ENCODE results near the gene KCNE3.

The KCNE3 gene

GRCh38 chr11:74490941-74491340 lies 23.6 kb upstream of the KCNE3 start:
- no peak for TF ChIP-seq TAF1 (IDR thresholded peaks at IDR 0.05; ENCODE audit: borderline replicate concordance, insufficient read depth, low read length)
- TF ChIP-seq REST (IDR thresholded peaks at IDR 0.05; ENCODE audit: insufficient read depth in 1 of 2, low read depth in 2 of 2, low read length in 2 of 2), result no peak
- TF ChIP-seq FOXP2 (optimal IDR thresholded peaks at IDR 0.05; ENCODE audit: borderline replicate concordance, extremely low read depth, extremely low read length, insufficient read depth), result no peak
- no peak for TF ChIP-seq SIN3A (IDR thresholded peaks at IDR 0.05; ENCODE audit: borderline replicate concordance, insufficient read depth, low read length)
- no peak for TF ChIP-seq POLR2AphosphoS5 (IDR thresholded peaks at IDR 0.05; ENCODE audit: low read depth, low read length)

- TF ChIP-seq POLR2AphosphoS5 (IDR thresholded peaks at IDR 0.05; ENCODE audit: low read depth, low read length) (no peak), TAF1 (IDR thresholded peaks at IDR 0.05; ENCODE audit: borderline replicate concordance, insufficient read depth, low read length) (no peak)
These were observed 20.5 kb upstream of the KCNE3 start for GRCh38 chr11:74487875-74488274.

- TF ChIP-seq REST (IDR thresholded peaks at IDR 0.05; ENCODE audit: insufficient read depth in 1 of 2, low read depth in 2 of 2, low read length in 2 of 2), result no peak
- no peak for TF ChIP-seq POLR2AphosphoS5 (IDR thresholded peaks at IDR 0.05; ENCODE audit: low read depth, low read length)
- TF ChIP-seq FOXP2 (optimal IDR thresholded peaks at IDR 0.05; ENCODE audit: borderline replicate concordance, extremely low read depth, extremely low read length, insufficient read depth), result no peak
- no peak for TF ChIP-seq TAF1 (IDR thresholded peaks at IDR 0.05; ENCODE audit: borderline replicate concordance, insufficient read depth, low read length)
- TF ChIP-seq SIN3A (IDR thresholded peaks at IDR 0.05; ENCODE audit: borderline replicate concordance, insufficient read depth, low read length), result no peak
These were observed 18.5 kb upstream of the KCNE3 start for GRCh38 chr11:74485868-74486267.

- TF ChIP-seq TAF1 (IDR thresholded peaks at IDR 0.05; ENCODE audit: borderline replicate concordance, insufficient read depth, low read length) (no peak), REST (IDR thresholded peaks at IDR 0.05; ENCODE audit: insufficient read depth in 1 of 2, low read depth in 2 of 2, low read length in 2 of 2) (no peak), POLR2AphosphoS5 (IDR thresholded peaks at IDR 0.05; ENCODE audit: low read depth, low read length) (no peak), SIN3A (IDR thresholded peaks at IDR 0.05; ENCODE audit: borderline replicate concordance, insufficient read depth, low read length) (no peak), FOXP2 (optimal IDR thresholded peaks at IDR 0.05; ENCODE audit: borderline replicate concordance, extremely low read depth, extremely low read length, insufficient read depth) (no peak)
These were observed 13.5 kb upstream of the KCNE3 start for GRCh38 chr11:74480688-74481417.

GRCh38 chr11:74479732-74480123 lies 12.4 kb upstream of the KCNE3 start:
- TF ChIP-seq FOXP2 (optimal IDR thresholded peaks at IDR 0.05; ENCODE audit: borderline replicate concordance, extremely low read depth, extremely low read length, insufficient read depth), result no peak
- TF ChIP-seq POLR2AphosphoS5 (IDR thresholded peaks at IDR 0.05; ENCODE audit: low read depth, low read length), result no peak
- no peak for TF ChIP-seq TAF1 (IDR thresholded peaks at IDR 0.05; ENCODE audit: borderline replicate concordance, insufficient read depth, low read length)
- TF ChIP-seq REST (IDR thresholded peaks at IDR 0.05; ENCODE audit: insufficient read depth in 1 of 2, low read depth in 2 of 2, low read length in 2 of 2), result no peak

Measured in PFSK-1 (cell line).